TTC549 (cell line): ENCODE results near the gene ACADM.
"Not testable (repeated sequence)": the region's sequence is repeated elsewhere in the genome, so short reads cannot be mapped to it uniquely, and the experiment has no call there.

Experiments
- FAIRE-seq: peaks from 2 replicates; lab custom pipeline; 2012; peaks lifted over from hg19 to GRCh38; lab: Jason Lieb, UNC

Gene ACADM

GRCh38 chr1:75742047-75742625 lies 17.6 kb downstream of the ACADM start:
- FAIRE-seq = no peak

- FAIRE-seq = no peak
Observed at GRCh38 chr1:75745276-75745675, 20.8 kb downstream of the ACADM start.

- FAIRE-seq = not testable (repeated sequence)
Observed at GRCh38 chr1:75757210-75757609, 32.7 kb downstream of the ACADM start.

GRCh38 chr1:75758543-75758942 lies 34.0 kb downstream of the ACADM start:
- FAIRE-seq = not testable (repeated sequence)

- no peak for FAIRE-seq
Observed at GRCh38 chr1:75764057-75764655, 39.6 kb downstream of the ACADM start.

GRCh38 chr1:75765697-75766355 lies 41.3 kb downstream of the ACADM start:
- no peak for FAIRE-seq

GRCh38 chr1:75768016-75768415 lies 43.5 kb downstream of the ACADM start:
- FAIRE-seq = no peak

- no peak for FAIRE-seq
Observed at GRCh38 chr1:75770761-75771160, 46.3 kb downstream of the ACADM start.

GRCh38 chr1:75771978-75772377 lies 47.5 kb downstream of the ACADM start:
- no peak for FAIRE-seq

- FAIRE-seq = not testable (repeated sequence)
Observed at GRCh38 chr1:75777812-75778211, 53.3 kb downstream of the ACADM start.

- not testable (repeated sequence) for FAIRE-seq
Observed at GRCh38 chr1:75778694-75779093, 54.2 kb downstream of the ACADM start.

GRCh38 chr1:75780183-75780582 lies 55.7 kb downstream of the ACADM start:
- FAIRE-seq = not testable (repeated sequence)

- FAIRE-seq = not testable (repeated sequence)
Observed at GRCh38 chr1:75783920-75784319, 59.4 kb downstream of the ACADM start.

GRCh38 chr1:75785320-75785982 lies 60.9 kb downstream of the ACADM start:
- FAIRE-seq = no peak

GRCh38 chr1:75785983-75786853 lies 61.7 kb downstream of the ACADM start, which contains the start of gene RABGGTB:
Gene RABGGTB, plus strand, starts transcription at chr1:75786256. Its CDS starts 16 bp downstream, at chr1:75786272.
- peak; percentile 89 for FAIRE-seq

- no peak for FAIRE-seq
Observed at GRCh38 chr1:75786901-75787493, 62.5 kb downstream of the ACADM start.

- FAIRE-seq = no peak
Observed at GRCh38 chr1:75787524-75787923, 63.0 kb downstream of the ACADM start.

GRCh38 chr1:75789988-75790387 lies 65.5 kb downstream of the ACADM start:
- no peak for FAIRE-seq

- no peak for FAIRE-seq
Observed at GRCh38 chr1:75791022-75791421, 66.5 kb downstream of the ACADM start.

- FAIRE-seq = no peak
Observed at GRCh38 chr1:75792091-75792490, 67.6 kb downstream of the ACADM start.

- no peak for FAIRE-seq
Observed at GRCh38 chr1:75794382-75794781, 69.9 kb downstream of the ACADM start.
